ENCODE results near the gene WASF3. TPM values are rescaled to one million over a fixed set of nuclear protein-coding genes. Genes with fewer than 3 reads are reported as not detected.

Gene WASF3
- total RNA-seq, 4 donors from 2014 or later: 5.4 to 11.6 (median 7.6) TPM

DNA sequence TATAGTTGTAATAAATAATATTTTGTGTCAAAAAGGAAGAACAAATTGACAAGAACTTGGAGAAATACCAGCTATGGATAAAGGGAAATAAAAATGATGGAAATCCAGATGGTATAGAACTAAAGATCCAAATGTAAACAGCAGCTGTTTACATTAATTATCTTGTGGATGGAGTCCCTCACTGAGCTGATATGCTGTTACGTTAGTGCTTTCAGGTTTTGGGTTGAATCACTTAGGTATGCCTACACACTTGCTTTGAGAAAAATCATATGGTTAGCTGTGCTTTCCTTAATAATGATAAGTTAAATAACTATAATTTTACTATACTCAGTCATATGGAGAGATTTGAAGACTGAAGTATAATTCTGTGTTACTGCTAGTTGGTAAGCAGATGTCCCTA is 27.7 kb downstream of the WASF3 start:
- TF ChIP-seq POLR2A (IDR thresholded peaks at IDR 0.05) (no peak), CTCF (IDR thresholded peaks at IDR 0.05 in 4 of 5, conservative IDR thresholded peaks at IDR 0.05 in 1 of 5) (no peak)
- Histone ChIP-seq H3K4me3 (no peak overlapping the region), H3K4me1 (no peaks in the 10 kb centered on the region), H3K36me3 (no peaks in the 10 kb centered on the region), H3K27ac (no peak overlapping the region), H3K27me3 (no peaks in the 10 kb centered on the region), H3K9me3 (no peaks in the 10 kb centered on the region)
- in situ Hi-C loops (cut with MboI; ENCODE audit: low sequenced_read_pairs in 4 of 4) (no loop called here), intact Hi-C loops (cut with DNase I; ENCODE audit: low total_unique reads) (no loop called here)
- ATAC-seq (no peak), DNase-seq (no peak)

DNA sequence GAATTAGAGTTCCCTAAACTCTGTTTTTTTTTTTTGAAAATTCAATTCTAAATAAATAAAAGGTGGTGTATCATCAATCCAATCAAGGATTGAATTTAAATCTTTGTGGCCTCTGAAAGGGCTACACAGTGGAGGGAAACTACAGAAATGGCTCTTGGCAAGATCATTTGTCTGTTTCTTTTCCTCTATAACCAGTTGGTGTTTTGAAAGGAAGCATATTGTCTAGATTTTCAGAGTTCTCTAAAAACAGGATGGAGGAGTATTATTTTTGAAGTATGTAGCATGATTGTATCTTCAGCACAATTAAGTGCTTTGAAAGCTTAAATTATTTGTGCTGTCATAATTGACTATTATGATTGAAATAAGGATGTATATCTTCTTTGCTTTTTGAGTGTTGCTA is 29.8 kb downstream of the WASF3 start:
- H3K9me3 ChIP-seq: no peaks in the 10 kb centered on the region
- no peak overlapping the region for H3K4me3 ChIP-seq
- no peaks in the 10 kb centered on the region for H3K4me1 ChIP-seq
- H3K27ac ChIP-seq: no peak overlapping the region
- H3K36me3 ChIP-seq: no peaks in the 10 kb centered on the region
- no peak for ATAC-seq
- no peak for DNase-seq
- in situ Hi-C loops (cut with MboI; ENCODE audit: low sequenced_read_pairs in 4 of 4) (no loop called here), intact Hi-C loops (cut with DNase I; ENCODE audit: low total_unique reads) (no loop called here)
- TF ChIP-seq POLR2A (IDR thresholded peaks at IDR 0.05) (no peak), CTCF (IDR thresholded peaks at IDR 0.05 in 4 of 5, conservative IDR thresholded peaks at IDR 0.05 in 1 of 5) (no peak)
- H3K27me3 ChIP-seq: no peaks in the 10 kb centered on the region

GRCh38 chr13:26589226-26589625 is 31.7 kb downstream of the WASF3 start:
- Histone ChIP-seq H3K27ac (no peak overlapping the region), H3K9me3 (no peaks in the 10 kb centered on the region), H3K4me3 (no peak overlapping the region), H3K36me3 (no peaks in the 10 kb centered on the region), H3K4me1 (no peaks in the 10 kb centered on the region), H3K27me3 (no peaks in the 10 kb centered on the region)
- in situ Hi-C loops (cut with MboI; ENCODE audit: low sequenced_read_pairs in 4 of 4): no loop called here
- no peak for ATAC-seq
- intact Hi-C loops (cut with DNase I; ENCODE audit: low total_unique reads): no loop called here
- no peak for DNase-seq
- TF ChIP-seq POLR2A (IDR thresholded peaks at IDR 0.05) (no peak), CTCF (IDR thresholded peaks at IDR 0.05 in 4 of 5, conservative IDR thresholded peaks at IDR 0.05 in 1 of 5) (no peak)

DNA sequence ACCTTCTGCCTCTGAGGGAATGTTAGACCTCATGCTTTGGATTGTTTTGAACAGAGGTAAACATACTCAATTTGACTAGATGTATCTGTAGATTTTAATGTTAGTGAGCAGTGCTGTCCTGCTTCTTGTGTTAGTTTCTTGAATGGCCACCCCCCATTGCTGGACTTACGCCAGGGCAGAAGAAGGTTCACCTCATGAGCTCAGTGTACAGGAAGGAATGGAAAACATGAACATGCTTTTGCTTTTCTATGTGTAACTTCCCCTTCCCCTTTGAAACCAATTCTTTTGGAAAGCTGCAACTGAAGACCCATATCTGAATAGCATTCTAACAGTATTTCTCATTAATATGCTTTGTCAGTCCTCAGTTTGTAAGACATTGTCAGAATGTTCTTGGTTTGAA is 32.3 kb downstream of the WASF3 start:
- Histone ChIP-seq H3K9me3 (no peaks in the 10 kb centered on the region), H3K4me3 (no peak overlapping the region), H3K27me3 (no peaks in the 10 kb centered on the region), H3K36me3 (no peaks in the 10 kb centered on the region), H3K4me1 (no peaks in the 10 kb centered on the region), H3K27ac (no peak overlapping the region)
- TF ChIP-seq POLR2A (IDR thresholded peaks at IDR 0.05) (no peak), CTCF (IDR thresholded peaks at IDR 0.05 in 4 of 5, conservative IDR thresholded peaks at IDR 0.05 in 1 of 5) (no peak)
- in situ Hi-C loops (cut with MboI; ENCODE audit: low sequenced_read_pairs in 4 of 4): no loop called here
- ATAC-seq (no peak), DNase-seq (no peak)
- intact Hi-C loops (cut with DNase I; ENCODE audit: low total_unique reads): no loop called here

DNA sequence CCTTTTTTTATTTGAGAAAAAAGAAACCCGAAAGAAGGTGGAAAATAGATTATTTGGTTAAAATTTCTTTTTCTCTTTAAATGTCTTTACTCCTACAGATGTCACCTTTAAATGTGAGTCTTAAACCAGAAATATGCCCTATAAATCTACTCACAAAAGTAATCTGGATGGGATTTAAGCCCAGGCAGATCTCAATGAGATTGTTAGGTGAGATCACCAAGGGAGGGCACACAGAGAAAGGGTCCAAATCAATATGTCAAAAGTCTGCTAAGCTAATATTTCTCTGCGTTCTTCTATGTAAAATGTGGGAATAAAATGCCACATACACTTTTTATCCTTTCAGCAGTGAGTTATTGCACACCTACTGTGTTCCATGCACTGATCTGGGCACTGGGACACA is 32.9 kb downstream of the WASF3 start:
- H3K9me3 ChIP-seq: no peaks in the 10 kb centered on the region
- TF ChIP-seq POLR2A (IDR thresholded peaks at IDR 0.05): no peak
- no peak for TF ChIP-seq CTCF (IDR thresholded peaks at IDR 0.05 in 4 of 5, conservative IDR thresholded peaks at IDR 0.05 in 1 of 5)
- no peaks in the 10 kb centered on the region for H3K4me1 ChIP-seq
- intact Hi-C loops (cut with DNase I; ENCODE audit: low total_unique reads): no loop called here
- H3K27ac ChIP-seq: no peak overlapping the region
- no peaks in the 10 kb centered on the region for H3K27me3 ChIP-seq
- in situ Hi-C loops (cut with MboI; ENCODE audit: low sequenced_read_pairs in 4 of 4): no loop called here
- H3K36me3 ChIP-seq: no peaks in the 10 kb centered on the region
- H3K4me3 ChIP-seq: no peak overlapping the region
- no peak for ATAC-seq
- DNase-seq: no peak

Data from gastrocnemius medialis (tissue), 4 donors.